Gastrocnemius medialis (tissue), 4 donors: ENCODE data around the gene CHKA.

ENCODE experiments used
- POLR2A ChIP-seq, 2 donors: fragments of 450-650 bp; IDR thresholded peaks; one replicate each; pipeline ENCODE4 v1.6.1; 2017; ENCODE audit warnings: antibody characterized with exemption in 2 of 2, mild to moderate bottlenecking in 2 of 2, moderate library complexity in 2 of 2
- TF ChIP-seq, protein P1 (sequence below), 5 experiments: fragments of 450-650 bp in 3 of 5; fragments of 200-600 bp in 2 of 5; sonication (generic) in 2 of 5; IDR thresholded peaks in 4 of 5; conservative IDR thresholded peaks in 1 of 5; 1 replicate in 4 of 5; 2 replicates in 1 of 5; pipeline ENCODE4 v1.5.1; 2016 to 2019; ENCODE audit warnings: antibody characterized with exemption in 5 of 5, mild to moderate bottlenecking in 3 of 5, moderate library complexity in 3 of 5

DNA sequence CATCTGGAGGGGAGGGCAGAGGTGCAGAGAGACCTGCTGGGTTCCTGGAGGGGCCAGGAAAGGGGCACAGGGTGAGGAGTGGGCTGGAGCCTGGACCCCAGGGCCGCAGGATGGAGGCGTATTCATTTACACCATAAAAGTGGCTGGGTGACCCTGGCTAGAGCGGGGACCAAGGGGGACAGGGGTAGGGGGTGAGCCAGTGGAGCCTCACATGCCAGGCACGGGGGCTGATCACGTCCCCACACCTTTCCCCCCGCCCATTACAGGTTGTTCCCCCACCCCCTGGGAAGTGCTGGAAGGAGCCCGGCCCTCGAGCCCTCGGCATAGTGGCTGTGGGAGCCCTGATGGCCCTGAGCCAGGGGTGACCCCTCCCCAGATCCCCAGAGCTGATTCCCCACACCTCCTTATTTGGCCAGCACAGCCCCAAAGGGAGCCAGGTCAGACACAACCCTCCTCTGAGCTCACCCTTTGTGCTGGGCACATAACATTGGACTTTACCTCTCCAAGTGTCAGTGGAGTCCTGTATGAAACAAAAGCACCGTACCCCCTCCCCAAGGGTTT is 81.6 kb downstream of the CHKA start:
- TF ChIP-seq, protein P1, sequence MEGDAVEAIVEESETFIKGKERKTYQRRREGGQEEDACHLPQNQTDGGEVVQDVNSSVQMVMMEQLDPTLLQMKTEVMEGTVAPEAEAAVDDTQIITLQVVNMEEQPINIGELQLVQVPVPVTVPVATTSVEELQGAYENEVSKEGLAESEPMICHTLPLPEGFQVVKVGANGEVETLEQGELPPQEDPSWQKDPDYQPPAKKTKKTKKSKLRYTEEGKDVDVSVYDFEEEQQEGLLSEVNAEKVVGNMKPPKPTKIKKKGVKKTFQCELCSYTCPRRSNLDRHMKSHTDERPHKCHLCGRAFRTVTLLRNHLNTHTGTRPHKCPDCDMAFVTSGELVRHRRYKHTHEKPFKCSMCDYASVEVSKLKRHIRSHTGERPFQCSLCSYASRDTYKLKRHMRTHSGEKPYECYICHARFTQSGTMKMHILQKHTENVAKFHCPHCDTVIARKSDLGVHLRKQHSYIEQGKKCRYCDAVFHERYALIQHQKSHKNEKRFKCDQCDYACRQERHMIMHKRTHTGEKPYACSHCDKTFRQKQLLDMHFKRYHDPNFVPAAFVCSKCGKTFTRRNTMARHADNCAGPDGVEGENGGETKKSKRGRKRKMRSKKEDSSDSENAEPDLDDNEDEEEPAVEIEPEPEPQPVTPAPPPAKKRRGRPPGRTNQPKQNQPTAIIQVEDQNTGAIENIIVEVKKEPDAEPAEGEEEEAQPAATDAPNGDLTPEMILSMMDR (IDR thresholded peaks at IDR 0.05 in 4 of 5, conservative IDR thresholded peaks at IDR 0.05 in 1 of 5) = no peak
- no peak for TF ChIP-seq POLR2A (IDR thresholded peaks at IDR 0.05)
